ENCODE results near the gene ELMOD1. TPM values are rescaled to one million over a fixed set of nuclear protein-coding genes. Genes with fewer than 3 reads are reported as not detected.

ELMOD1 gene
- total RNA-seq, 1 donor from 2014 or later, result 0.16 TPM

DNA sequence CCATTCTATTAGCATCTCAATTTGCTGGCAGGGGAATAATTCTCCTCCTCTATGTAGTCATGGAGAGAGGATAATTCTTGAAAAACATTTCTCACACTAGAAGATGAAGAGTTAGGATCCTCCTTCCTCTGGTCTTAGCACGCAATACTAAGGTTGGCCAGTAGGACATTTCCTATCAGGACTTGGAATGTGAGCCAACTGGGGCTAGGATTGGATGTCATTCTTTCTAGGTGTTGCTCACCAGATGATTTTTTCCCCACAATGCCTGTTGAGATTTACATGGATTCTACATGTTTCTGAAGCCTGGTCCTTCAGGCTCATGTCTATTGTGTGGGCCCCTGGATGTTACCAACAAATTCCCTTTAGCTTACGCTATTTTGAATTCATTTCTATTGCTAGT lies 92.9 kb downstream of the ELMOD1 start:
- no peak for DNase-seq (ENCODE audit: low spot score)

DNA sequence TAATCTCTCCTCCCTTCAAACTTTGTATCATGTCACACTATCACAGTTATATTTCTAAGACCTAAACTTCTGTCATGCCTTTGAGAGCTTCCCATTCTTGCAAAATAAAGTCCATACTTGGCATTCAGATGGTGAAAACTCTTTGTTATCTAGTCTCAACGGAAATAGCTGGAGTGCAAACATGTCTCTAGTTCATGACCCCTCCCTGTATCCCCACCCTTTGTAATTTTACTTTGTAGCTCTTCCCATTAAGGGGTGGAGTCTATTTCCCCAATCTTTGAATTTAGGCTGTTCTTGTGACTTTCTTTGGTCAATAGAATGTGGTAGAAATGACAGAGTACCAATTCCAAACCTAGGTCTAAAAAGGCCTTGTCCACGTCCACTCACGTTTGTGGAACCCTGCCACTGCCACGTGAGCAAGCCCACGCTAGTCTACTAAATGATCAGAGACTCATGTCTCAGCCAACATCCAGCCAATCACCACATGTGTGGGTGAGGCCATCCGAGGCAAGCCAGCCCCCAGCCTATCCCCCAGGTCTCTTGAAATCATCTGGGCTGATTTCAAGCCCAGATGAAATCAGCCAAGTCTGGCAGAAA lies 97.5 kb downstream of the ELMOD1 start:
- no peak for DNase-seq (ENCODE audit: low spot score)

DNA sequence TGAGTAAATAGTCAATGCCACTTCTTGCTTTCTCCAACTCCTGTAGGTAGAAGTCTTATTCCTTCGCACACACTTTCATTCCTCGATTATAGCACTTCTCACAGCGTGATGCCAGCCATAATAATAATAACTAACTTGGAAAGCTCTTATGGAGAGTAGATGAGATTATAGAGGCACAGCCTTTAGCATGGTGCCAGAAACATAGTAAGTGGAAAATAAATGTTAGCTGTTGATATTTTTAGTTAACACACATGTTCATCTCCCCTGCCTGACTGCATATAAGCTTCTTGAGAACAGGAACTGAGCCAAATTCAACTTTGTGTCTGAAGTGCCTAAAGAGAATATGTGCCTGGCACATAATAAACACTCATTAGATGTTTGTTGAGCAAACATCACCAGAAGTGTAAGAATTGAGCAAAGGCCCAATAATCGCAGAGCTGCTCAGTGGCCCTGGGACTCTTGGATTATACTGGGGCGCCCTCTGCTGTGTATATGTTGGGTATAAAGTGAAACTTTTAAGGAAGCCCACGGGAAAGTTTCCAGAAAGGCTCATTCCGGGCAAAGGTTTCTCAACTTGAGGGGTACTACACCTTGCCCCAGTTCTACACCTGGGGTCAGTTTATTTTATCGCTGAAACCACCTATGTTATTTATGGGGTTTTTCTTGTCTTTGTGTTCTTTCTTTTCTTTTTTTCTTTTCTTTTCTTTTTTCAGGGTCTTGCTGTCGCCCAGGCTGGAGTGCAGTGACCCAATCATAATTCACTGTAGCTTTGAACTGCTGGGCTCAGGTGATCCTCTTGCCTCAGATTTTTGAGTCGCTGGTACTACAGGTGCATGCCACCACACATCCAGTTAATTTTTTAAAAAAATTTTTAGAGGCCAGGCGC lies 98.6 kb downstream of the ELMOD1 start:
- no peak for DNase-seq (ENCODE audit: low spot score)

DNA sequence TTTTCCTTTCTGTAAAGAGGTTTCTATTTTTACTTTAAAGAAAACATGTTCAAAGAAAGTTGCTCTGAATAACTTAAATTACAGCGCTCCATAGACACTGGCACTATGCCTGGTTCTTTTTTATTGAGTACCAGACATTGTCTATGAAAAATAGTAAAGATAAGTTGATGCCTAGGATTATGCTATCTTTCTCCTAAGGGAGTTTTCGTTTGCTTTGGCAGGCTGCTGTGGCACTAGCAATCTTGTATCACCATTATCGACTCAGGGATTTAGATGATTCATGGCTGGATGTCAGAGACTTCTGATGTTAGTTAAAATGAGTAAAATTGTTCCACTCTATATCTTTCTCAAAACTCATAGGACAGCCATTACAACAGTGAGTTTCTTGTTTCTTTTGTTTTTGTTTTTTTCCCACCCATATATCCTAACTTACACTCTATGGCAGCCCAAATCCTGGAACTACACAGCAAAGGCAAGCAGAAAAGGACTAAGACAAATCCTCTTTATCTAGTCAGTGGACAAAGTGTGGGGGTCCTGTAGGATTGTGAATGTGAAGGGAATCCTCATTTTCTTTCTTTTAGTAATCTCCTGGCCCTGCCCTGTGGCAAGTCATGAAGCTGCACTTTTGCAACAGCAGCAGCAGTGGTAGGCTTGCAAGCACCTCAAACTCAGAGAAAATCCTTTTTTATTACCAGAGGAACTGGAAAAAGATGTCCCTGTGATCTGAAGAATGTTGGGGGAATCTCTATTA lies 100.2 kb downstream of the ELMOD1 start:
- no peak for DNase-seq (ENCODE audit: low spot score)

DNA sequence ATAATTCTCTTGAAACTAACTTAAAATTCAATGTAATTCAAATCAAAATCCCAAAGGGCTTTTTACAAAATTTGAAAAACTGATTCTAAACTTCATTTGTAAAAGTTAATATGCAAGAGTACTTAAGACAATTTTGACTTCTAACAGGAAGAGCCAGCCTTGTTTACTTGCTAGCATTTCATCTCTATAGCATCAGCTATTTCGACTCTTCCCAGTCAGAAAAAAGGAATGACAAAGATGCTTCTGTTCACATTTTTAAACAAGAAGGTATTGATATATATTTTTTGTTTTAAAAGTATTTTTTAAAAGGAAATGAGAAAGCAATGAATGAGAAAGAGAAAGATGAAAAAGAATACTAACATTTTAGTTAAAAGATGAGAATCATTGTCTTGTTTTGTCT lies 104.5 kb downstream of the ELMOD1 start:
- no peak for DNase-seq (ENCODE audit: low spot score)

DNA sequence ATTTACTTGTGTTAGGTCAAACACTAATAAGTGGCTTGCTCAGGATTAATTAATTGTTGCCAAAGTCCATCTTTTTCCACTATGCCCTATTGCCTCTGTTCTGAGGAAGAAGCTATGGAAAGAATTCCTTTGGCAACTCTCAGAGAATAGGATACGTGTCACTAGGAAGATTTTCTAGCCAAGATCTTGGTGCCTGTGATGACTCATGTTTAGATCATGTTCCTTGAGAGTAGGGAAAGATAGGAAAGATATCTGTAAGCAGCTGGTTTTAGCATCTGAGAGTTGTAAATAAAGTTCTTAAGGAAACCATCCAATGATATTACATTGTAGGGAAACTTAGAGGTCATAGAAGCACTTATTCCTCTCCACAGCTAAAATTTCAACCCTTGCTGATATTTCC lies 105.2 kb downstream of the ELMOD1 start:
- no peak for DNase-seq (ENCODE audit: low spot score)

DNA sequence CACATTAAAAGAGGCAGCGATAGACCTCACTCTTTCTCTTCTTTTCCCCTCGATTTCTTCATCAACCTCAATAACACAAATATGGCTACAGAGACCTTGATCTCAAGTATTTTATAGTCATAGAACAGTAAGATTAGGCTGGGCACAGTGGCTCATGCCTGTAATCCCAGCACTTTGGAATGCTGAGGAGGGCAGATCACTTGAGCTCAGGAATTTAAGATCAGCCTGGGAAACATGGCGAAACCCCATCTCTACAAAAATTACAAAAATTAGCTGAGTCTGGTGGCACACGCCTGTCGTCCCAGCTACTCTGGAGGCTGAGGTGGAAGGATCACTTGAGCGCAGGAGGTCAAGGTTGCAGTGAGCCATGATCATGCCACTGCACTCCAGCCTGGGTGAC lies 106.3 kb downstream of the ELMOD1 start:
- DNase-seq (ENCODE audit: low spot score), result no peak

DNA sequence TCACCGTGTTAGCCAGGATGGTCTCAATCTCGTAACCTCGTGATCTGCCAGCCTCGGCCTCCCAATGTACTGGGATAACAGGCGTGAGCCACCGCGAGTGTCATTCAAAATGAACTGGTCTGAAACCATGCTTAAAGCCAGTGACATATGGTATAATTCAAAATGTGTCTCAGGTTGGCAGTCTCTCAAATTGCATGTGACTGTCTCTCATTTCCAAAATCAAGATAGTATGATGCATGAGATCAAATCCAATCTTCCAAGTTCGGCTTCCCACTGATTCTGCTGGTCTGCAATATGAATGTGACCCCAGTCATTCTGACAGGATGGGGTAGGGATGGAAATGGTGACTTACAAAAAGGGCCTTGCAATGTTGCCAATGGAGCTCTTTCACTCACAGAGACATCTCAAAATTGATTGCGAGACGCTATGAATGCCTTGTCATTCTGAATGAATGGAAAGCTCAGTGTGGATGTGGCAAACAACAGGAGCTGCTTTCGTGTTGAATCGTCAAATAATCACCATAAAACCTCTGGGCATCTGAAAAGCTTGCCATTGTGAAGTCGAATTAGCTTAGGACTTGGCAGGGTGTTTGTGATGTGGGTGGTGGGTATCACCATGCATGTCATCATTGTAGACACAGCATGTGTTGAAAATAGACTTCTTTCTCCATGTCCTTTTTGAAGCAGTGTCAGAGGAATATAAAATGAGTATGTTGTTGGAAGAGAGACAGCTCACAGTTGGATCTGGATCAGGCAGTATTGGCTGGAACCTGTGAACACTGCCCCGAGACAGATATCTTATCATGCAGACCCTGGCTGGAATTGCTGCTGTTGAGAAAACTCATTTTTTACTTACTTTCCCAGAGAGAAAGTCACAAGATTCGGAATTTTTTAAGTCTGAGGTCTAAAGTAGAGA lies 108.7 kb downstream of the ELMOD1 start:
- no peak for DNase-seq (ENCODE audit: low spot score)

DNA sequence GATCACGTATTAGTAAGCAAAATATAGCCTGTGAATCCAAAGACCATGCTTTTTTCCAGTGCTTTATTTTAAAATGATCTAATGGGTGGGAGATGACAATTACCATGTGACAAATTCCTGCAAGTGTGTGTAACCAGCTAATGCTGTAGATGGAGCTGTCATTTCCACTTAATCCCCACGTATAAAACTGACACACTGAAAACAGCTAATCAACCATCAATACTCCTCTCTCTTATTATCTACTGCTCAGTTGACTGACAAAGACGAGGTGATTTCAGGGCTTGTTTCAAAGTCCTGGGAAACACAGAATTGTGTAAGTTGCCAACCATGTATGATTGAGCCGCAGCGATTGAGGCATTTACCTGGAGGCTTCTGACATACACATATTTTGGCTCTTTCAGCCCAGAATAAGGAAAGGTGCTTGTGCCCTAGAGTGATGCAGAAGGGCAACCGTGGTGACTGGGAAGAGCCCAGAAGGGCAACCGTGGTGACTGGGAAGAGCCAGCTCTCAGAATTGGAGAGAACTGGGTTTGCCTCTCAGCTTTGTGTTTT lies 111.2 kb downstream of the ELMOD1 start:
- DNase-seq (ENCODE audit: low spot score), result no peak

DNA sequence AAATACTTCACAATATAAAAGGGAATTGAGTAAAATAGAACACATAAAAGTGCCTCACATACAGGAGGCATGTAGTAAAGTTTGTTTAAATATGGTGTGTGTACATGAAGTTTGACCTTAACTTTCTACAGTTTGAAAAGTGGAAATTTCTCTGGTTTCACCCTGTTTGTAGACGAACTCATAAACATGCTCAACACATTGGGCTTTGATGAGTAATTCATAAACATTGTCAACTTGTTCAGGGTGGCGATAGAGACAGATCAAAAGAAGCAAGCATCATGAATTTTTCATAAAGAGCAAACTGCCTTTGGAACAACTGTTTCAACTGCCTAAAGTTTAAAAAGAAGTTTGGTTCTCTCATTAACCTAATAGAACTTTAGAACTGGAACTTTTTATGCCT lies 111.8 kb downstream of the ELMOD1 start:
- no peak for DNase-seq (ENCODE audit: low spot score)

DNA sequence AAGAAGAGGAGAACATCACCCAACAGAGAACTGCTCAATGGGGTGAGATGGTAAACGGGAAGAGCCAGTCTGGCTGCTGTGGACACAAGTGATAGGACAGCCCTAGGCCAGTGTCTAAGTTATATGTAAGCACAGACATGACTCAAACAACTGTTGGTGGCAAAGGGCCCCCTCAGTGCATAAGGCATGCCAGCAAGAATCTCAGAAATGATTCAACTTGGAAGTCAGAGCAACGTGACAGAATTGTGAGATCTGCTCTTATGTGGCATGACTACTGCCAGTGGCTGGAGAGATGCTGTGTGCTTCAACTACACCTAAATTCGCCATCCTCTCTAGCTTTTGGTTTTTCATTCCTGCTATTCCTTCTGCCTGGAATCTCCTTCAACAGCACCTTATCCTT lies 113.5 kb downstream of the ELMOD1 start:
- DNase-seq (ENCODE audit: low spot score), result no peak

DNA sequence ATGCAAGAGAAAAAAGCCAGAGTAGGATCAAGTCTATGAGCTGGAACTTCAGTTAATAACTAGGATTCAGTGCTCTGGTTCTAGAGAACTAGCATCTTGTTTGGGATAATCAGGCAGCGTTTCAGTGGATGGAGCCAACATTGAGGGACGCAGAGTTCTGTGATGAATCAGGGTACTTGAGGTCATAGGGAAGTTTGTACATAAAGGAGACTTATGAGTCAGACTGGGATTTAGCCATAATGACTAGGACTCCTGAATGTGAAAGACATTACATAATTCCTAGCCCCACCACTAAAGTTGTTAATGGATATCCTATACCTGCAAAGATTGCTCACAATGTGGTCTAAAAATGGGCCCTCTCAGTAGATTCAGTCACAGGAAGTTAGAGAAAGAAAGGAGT lies 114.1 kb downstream of the ELMOD1 start:
- no peak for DNase-seq (ENCODE audit: low spot score)

DNA sequence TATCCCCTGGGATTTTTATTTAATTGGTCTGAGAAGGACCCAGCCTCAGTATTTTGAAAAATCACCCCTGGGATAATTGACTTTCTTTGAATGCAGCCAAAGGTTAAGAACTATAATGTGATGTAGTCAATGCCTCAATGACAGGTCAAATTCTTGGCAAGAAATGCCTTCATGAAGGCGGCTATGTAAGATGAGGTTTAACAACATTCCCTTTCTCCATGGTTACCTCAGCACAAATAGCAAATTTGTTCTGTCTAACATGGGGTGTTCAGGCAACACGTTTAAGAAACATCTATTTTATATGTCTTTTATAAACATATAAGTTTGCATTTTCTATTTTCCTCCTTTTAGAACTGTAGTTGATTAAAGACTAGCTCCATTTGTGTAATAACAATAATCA lies 115.6 kb downstream of the ELMOD1 start:
- no peak for DNase-seq (ENCODE audit: low spot score)

DNA sequence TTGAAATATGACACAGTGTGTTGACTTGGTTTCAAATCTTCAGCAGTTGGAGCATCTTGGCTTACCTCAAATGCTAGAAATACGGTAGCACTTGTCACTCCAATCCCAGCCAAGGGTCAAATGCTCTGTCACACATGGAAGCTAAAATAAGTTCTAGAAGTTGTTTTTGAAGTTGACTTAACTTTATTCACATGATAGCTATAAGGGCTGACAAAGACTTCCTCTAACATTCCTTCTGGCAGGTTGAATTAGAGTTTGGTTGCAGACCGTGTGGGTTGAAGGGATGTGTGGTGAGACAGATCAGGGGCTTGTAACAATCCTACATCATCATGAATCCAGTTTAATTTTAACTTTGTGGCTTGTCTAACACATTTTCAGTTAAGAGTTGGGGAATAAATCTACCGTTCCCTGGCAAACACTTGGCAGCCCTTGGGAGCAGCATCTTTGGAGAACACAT lies 116.3 kb downstream of the ELMOD1 start:
- DNase-seq (ENCODE audit: low spot score), result no peak

DNA sequence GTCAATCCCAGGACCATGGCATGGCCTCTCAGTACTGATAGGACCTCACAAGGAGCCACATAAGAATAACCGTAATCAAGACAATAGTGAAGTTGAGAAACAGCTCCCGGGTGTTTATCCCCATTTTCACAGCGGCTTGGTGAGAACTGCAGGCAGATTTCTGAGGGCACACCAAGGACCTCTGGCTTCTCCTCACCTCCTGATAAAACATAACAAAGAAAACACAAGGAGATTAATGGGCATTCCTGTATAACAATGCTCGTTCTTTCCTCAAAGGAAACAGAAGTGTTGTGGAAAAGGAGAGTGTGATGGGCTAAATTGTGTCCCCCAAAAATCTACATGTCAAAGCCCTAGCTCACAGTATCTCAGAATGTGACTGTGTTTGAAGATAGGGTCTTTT lies 116.9 kb downstream of the ELMOD1 start:
- DNase-seq (ENCODE audit: low spot score), result no peak

DNA sequence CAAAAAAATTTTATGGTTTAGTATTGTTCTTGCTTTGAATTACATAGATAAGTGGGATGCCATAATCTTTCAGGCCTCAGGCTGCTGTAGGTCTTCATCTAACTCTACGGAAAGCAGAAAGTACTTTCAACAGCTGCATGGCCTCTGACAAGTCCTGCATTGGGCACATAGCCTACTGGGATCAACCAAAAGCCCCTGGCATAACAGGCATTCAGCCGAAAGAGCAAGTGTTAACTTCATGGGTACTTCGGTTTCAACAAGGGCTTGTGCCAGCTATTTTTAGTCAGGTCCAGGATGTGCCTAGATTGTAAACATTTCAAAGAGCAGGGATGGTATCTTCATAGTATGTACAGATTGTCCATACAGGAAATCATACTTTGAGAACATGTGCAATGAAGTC lies 117.8 kb downstream of the ELMOD1 start:
- no peak for DNase-seq (ENCODE audit: low spot score)

DNA sequence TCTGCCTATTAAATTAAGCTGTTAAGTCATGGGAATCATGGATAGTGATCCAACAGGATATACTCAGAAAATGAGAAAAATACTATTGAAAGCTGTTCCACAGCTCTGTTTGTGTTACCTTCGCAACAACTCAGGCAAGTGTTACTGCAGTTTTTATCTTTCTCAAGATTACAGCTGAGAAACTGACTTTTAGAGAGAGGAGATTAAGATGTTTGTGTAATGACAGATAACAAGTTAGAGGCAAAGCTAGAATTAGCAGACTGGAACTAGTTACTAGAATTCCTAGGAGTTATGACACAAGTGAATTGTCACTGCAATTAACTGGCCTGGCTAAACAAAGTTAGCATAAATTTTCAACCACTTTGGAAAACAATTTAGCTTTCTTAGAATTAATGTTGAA lies 119.4 kb downstream of the ELMOD1 start:
- no peak for DNase-seq (ENCODE audit: low spot score)

DNA sequence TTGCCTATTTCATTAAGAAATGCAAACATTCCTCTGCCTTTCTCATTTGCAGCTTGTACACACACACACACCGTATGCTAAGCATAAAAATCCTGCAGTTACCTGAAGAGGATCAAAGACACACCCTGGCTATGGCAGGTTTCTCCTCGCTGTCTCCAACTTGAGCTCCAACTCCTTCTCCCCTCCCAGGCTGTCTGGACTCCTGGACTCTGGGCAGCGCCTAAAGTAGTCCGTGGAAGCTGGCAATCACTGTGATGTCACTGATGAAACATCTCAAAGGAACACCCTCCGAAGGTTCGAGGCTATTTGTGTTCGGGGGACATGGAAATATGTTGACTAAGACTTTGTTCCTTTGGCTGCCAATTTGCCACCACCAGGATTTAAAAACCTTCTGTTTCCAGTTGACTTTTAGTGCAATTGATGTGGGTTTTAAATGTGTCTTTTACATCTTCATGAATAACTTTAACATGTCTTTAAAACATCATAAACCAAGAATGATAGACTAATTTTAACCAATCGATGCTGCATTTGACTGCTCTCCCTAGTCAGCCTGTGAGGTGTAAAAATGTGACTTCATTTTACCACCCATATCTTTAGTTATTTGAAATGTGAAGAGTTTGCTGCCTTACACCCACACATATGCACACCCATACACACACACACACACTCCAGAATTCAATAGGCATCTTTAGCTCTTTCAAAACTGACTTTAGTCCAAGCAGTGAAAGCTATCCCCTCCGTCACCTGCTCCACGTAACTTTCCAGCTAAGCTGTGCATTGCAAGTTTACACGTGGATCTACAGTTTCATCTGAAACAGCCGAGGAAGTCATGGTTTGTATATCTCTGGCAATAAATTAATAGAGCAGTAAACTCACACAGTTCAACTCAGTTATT lies 121.2 kb downstream of the ELMOD1 start, which contains the start of gene SLN:
Gene SLN (minus strand): TSS at position 196 of the 895 bp plus-strand sequence.
- DNase-seq (ENCODE audit: low spot score), result no peak

DNA sequence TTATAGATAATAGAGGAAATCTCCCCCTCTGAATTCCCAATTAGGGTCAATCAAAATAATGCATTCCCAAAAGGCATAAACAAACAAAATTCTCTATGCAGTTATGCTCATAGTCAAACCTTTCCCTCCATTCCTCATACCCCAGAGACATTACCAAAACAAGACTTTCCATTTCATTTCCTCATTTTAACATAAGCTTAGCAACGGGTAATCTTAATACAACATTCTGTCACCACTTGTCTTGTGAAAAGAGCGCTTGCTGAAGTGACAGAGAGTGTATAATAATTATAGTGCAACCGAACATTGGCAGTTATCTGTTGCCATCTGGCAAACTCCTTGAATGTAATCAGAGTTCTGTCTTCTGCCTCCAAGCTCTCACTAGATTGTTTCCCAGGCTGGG lies 122.1 kb downstream of the ELMOD1 start:
- no peak for DNase-seq (ENCODE audit: low spot score)

All from mesenteric fat pad (tissue), 1 donor.